GM19395 (cell line): ENCODE data around the gene CEP89.
"Not testable (repeated sequence)": the region's sequence is repeated elsewhere in the genome, so short reads cannot be mapped to it uniquely, and the experiment has no call there.

ENCODE experiments used
- ATAC-seq: cut with Tn5 transposase; IDR thresholded peaks from one replicate; pipeline ENCODE4 v1.9.1; 2021; ENCODE audit warnings: mild to moderate bottlenecking, moderate library complexity; ENCODE audit not compliant: unreplicated experiment

CEP89 gene

DNA sequence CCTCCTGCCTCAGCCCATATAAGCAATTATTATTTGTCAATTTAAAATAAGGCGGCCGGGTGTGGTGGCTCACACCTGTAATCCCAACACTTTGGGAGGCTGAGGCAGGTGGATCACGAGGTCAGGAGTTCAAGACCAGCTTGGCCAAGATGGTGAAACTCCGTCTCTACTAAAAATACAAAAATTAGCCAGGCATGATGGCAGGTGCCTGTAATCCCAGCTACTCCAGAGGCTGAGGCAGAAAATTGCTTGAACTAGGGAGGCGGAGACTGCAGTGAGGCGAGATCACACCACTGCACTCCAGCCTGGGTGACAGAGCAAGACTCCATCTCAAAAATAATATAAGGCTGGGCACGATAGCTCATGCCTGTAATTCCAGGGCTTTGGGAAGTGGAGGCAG lies 114.9 kb downstream of the CEP89 start:
- ATAC-seq: not testable (repeated sequence)

DNA sequence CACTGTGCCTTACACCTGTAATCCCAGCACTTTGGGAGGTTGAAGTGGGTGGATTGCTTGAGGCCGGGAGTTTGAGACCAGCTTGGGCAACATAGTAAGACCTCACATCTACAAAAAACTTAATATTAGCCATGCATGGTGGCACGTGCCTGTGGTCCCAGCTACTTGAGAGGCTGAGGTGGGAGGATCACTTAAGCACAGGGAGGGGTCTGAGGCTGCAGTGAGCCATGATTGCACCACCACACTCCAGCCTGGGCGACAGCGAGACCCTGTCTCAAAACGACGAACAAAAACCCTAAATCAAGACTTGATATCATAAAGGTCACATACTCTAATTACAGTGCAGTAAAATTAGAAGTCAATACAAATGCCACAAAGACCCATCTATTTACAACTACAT lies 119.5 kb downstream of the CEP89 start:
- no peak for ATAC-seq

DNA sequence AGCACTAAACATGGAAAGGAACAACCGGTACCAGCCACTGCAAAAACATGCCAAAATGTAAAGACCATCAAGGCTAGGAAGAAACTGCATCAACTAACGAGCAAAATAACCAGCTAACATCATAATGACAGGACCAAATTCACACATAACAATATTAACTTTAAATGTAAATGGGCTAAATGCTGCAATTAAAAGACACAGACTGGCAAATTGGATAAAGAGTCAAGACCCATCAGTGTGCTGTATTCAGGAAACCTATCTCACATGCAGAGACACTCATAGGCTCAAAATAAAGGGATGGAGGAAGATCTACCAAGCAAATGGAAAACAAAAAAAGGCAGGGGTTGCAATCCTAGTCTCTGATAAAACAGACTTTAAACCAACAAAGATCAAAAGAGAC lies 123.7 kb downstream of the CEP89 start:
- not testable (repeated sequence) for ATAC-seq

DNA sequence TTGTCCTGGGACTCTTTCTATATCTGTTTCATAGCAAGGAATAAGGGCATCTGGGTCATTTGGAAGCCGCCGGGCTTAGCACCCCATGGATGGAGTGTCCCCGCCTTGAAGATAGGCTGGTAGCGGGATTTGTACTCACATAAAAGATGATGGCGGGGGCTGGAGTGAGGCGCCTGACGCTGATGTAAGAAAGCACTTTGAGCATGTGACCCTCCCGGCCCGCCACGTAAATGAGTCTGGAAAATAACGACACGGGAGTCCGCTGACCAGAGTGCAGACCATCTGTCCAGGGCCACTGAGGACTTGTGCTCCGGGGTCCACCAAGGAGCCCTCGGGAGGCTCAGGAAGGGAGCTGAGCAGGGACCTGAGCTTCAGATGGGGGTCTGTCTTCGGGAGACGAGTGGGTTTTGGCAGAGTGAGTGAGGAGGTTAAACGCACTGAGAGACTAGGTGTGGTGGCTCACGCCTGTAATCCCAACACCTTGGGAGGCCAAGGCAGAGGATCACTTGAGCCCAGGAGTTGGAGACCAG lies 128.0 kb downstream of the CEP89 start:
- ATAC-seq: no peak

- ATAC-seq: no peak
Observed at GRCh38 chr19:32842061-32842460, 129.7 kb downstream of the CEP89 start.

DNA sequence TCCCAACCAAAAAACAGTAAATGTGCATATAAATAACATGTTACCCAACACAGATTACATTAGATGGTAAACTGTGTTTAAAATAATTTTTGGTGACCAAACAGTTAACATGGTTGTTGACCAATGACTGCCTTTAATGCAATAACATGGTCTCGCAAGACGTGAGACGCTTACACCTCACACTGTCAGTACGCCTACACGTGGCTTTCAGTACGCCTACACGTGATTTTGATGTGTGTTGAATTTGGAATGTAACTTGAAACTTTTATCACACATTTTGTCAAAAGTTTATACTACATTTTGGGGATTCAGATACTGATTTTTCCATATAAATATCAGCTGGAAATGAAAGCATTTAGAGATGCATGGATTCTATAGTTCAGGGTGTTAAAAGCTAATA lies 134.2 kb downstream of the CEP89 start:
- ATAC-seq: no peak

- not testable (repeated sequence) for ATAC-seq
Observed at GRCh38 chr19:32833388-32833787, 138.4 kb downstream of the CEP89 start.

DNA sequence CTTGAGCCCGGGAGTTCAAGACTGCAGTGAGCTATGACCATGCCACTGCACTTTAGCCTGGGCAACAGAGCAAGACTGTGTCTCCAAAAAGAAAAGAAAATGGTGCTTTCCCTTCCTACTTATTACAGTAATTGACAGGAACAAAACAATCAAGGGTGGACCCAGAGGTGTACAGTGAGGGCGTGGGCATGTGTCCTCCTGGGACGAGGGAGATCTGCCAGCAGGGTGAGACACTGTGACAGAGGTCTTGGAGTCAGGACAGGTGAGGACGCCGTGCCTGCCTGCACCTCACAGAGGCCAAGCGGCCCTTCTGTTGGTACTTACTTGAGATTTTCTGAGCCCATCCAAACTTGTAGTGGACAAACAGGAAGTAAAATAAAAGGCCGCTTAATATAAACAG lies 138.9 kb downstream of the CEP89 start:
- ATAC-seq: not testable (repeated sequence)

DNA sequence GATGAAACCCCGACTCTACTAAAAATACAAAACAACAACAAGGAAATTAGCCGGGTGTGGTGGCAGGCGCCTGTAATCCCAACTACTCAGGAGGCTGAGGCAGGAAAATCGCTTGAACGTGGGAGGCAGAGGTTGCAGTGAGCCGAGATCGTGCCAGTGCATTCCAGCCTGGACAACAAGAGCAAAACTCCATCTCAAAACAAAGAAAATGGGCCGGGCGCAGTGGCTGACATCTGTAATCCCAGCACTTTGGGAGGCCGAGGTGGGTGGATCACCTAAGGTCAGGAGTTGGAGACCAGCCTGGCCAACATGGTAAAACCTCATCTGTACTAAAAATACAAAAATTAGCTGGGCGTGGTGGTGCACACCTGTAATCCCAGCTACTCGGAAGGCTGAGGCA lies 139.7 kb downstream of the CEP89 start:
- not testable (repeated sequence) for ATAC-seq

- ATAC-seq: no peak
Observed at GRCh38 chr19:32831611-32832010, 140.1 kb downstream of the CEP89 start.

- no peak for ATAC-seq
Observed at GRCh38 chr19:32830231-32831014, 141.3 kb downstream of the CEP89 start.

GRCh38 chr19:32829345-32829896 lies 142.3 kb downstream of the CEP89 start:
- no peak for ATAC-seq

GRCh38 chr19:32828643-32829344 lies 143.0 kb downstream of the CEP89 start:
- ATAC-seq: no peak

DNA sequence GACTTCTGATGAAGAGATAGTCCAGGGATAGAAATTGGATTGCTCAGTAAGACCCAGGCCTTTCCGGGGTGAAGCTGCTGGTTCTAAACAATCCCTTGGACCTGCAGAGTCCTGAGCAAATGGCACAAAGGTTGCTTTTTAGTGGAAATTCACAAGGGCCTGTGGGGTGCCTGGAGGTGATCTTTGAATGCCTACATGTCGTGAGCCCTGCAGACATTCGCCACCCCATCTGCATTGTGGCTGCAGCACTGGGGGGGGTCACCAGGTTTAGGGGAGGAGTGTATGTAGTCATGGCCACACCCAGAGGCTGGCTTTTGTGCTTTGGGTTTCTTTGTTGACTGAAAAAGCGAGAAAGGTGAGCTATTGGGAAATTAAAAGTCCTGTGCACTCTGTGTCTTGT lies 143.6 kb downstream of the CEP89 start:
- ATAC-seq: no peak
